GM19372 (cell line): ENCODE results near the gene NUDT14.

Experiments
- ATAC-seq: cut with Tn5 transposase; IDR thresholded peaks from one replicate; pipeline ENCODE4 v1.9.1; 2021; ENCODE audit warnings: mild to moderate bottlenecking, low read depth, moderate library complexity; ENCODE audit not compliant: unreplicated experiment

Gene NUDT14

GRCh38 chr14:105178069-105178867 lies 2.8 kb downstream of the NUDT14 start:
- no peak for ATAC-seq

DNA sequence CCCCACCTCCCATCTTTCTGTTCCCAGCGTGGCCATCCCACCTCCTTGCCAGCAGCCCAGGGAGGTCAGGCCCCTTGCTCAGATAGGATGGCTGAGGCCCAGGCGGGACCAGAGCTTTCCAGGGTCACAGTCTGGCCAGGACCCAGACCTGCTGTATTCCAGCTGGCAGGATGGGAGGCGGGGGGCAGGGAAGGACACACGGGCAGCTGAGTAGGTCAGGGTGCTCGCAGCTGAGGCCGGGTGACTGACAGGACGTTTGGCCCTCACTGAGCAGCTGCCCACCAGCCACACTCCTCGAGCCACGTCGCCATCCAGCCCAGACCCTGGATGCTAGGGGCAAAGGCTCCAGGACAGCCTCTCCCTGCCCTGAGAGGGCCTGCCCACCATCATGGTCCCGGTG lies 4.0 kb downstream of the NUDT14 start:
- ATAC-seq = no peak

DNA sequence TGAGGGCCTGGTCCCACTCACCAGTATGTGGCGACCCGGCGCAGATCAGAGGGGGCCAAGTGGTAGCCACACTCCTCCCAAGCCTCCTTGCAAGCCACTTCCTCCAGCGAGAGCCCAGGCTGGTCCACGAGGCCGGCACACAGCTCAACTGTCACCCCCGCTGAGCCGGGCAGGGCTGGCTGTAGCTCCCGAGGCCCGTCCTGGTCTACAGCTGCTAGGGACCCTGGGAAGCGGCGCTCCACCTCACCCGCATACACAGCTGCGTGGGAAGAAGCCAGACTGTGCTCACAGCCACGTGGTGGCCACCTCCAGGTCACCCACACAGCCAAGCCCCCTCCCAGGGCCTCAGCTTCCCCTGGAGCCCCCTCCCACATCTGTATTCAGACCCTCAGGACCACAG lies 4.6 kb downstream of the NUDT14 start:
- no peak for ATAC-seq

GRCh38 chr14:105173901-105174894 lies 6.9 kb downstream of the NUDT14 start:
- no peak for ATAC-seq

DNA sequence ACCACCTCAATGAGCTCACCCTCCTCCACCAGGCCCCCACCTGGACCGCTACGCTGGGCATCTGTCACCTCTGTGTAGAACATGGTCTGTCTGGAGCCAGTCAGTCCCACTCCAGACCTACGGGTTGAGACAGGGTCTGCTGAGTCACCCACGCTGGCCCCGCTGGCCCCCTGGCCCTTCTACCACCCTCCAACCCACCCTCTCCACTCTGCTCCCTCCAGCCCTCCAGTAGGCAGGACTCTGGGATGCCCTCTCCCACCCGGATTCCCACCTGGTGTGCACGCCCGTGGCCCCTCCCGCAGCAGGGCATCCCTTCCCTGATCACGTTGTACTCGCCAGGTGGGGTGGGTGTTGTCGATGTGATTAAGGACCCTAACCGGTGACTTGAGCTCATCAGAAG lies 8.0 kb downstream of the NUDT14 start:
- no peak for ATAC-seq

- ATAC-seq = no peak
Measured at GRCh38 chr14:105172476-105172875, 8.6 kb downstream of the NUDT14 start.

GRCh38 chr14:105171004-105171673 lies 10.0 kb downstream of the NUDT14 start:
- ATAC-seq = no peak

DNA sequence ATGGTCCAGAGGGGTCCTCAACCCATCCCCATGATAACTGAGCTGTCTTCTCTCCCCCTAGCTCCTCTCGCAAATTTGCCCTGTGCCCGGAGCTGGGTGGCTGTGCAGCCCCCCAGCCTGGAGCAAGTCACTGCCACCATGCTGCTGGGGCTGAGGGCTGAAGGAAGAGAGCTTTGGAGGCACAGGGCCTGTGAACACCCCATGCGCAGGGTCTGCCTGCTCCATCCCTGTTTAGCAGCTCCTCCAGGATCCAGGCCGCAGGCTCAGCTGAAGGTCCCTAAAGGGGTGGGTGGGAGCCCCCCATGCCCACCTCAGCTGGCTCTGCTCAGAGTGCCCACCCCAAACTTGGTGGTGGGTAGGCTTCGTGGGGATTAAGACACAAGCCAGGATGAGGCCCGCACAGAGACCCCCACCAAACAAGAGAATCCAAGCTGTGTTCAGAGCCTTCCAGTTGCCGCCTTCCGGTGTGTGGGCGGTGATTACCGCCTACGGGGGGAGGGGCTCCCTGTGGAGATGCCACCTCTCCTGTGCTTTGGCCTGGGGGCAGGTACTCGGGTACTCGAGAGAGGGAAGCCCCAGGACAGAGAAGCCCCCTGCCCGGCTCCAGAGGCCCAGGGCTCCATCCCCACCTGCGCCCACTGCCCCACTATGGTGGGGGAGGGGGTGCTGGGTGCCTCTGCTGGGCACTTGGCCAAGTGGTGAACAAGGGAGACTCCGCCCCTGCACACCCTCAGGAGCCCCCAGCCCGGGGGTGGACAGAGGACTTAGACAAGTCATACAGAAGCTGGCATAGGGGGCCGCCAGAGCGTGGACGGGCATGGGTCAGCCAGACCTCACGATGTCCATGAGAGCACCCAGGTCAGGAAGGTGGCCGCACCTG lies 11.1 kb downstream of the NUDT14 start:
- ATAC-seq = no peak

- no peak for ATAC-seq
Measured at GRCh38 chr14:105168979-105169507, 12.1 kb downstream of the NUDT14 start.

DNA sequence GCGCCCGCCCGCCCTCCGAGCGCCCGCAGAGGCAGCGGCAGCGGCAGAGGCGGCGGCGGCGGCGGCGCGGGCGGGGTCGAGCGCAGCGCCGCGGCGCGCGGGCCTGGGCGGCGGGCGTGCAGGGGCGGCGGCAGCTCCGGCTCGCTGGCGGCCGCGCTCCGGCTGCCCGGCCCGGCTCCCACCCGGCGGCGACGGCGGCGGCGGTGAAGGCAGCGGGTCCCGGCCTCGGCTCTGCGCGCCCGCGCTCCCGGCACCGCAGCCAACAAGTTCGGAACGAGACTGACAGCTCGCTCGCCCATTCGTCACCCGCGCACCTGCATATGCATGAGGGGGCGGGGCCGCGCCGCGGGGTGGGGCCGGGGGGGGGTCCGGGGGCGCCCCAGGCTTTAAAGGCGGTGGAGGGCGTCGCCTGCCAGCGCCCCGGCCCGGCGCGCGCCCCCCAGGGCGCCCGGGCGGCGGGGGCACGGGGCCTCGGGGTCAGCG lies 12.6 kb downstream of the NUDT14 start, which contains the start of gene JAG2:
TSS of gene JAG2 (minus strand) at position 281 of the 483 bp plus-strand sequence. CDS start 356 bp downstream, outside the sequence.
- no peak for ATAC-seq

DNA sequence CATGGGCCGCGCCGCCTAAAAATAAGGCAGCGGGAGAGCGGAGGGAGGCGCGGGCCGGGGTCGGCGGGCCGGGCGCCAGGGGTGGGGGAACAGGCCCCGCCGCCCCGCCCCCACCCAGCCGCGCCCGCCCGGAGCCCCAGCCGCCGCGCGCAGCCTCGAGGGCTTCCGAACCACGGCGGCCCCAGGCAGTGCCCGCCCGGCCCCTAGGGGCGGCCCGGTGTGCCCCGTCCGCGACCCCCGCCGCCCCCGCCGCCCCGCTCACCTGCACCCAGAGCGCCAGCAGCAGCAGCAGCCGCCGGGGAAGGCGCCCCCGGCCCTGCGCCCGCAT lies 13.1 kb downstream of the NUDT14 start:
- no peak for ATAC-seq

DNA sequence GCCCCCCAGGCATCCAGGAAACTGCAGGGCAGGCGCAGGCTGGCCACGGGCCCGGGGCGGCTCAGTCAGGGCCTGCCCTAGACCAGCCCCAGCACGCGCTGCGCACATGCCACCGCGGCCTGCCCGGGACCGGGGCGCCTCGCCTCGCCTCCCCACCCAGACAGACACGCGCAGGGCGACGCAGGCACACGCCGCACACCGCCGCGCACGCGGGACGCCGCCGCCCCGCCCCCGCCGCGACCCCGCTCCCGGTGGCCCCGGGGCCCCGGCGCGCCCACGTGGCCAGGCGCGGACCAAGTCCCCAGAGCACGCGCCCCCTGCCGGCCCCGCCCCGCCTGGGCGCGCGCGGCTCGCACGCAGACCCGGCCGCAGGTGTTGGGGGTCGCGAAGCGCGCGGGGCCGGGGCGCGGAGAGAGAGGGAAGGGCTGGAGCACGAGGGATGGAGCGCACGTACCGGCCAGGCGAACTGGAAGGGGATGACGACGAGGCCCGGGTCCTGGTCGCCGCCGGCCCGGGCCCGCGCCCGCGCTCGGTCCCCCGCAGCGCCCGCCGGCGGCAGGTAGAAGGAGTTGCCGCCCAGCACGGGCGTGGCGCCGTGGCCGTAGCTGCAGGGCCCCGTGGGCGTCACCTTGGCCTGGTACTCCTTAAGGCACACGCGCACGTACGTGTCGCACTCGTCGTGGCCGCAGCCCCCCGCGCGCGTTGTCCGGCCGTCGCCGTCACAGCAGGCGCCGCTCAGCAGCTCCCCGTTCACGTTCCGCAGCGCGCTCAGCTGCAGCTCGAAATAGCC lies 13.6 kb downstream of the NUDT14 start:
- ATAC-seq = no peak

DNA sequence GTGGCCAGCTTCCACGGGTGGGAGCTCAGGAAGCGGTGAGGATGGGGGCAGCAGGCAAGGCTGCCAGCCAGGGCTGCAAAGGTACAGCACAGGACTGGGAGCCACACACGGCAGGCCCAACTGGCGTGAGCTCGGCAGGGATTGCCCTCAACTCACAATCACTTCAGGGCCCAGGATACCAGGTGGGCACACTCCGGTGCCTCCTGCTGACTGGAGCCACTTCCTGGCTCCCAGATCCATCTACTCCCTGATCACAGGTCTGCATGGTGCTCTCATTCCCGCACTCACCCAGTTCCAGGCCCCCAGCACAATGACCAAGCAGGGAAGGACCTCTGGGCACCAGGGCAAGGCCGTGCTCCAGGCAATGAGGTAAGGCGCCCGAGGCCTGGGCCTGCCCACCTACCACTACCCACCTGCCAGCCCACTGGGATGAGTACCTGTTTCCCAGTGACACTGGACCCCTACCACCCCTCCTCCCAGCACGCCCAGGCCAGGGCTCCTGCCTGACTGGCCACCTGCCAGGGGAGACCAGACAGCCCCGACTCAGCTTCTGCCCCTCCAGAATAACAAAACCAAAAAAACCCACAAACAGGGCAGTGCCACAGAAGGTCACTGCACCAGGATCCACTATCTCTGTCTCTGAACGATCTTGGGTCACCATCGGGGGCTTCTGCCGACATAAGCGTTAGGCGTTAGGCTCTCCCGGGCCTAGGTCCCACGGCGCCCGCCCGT lies 14.4 kb downstream of the NUDT14 start:
- no peak for ATAC-seq

DNA sequence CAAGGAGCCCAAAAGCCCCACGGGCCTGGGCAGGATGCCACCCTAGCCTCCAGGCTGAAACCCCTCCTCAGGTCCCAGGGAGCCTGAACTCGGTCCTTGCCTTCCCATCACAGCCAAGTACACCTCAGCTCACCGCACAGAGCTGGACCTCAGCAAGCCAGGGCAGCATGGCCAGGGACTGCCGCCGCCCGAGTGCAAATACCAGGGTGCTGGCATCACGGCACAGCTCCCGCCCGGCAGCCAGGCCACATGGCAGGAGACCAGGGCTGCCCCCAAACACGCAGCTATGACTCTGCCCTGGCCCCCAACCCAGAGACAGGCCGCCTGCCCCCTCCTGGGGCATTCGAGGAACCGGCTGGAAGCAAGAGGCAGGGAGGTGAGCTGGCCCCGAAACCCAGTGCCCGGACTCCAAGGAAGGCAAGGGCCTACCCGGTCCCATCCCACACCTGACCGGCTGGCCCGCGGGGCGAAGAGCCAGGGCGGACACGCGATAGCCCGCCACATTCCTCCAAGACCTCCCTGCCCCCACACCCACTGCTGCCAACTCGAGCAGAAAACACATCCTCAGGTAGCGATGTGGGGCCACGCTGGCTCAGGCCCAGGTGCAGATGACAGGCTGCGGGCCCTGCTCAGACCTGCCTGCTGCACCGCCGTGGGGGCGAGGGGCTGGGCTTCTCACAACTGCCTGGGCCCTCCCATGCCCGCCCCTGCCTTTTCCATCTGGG lies 15.2 kb downstream of the NUDT14 start:
- no peak for ATAC-seq

DNA sequence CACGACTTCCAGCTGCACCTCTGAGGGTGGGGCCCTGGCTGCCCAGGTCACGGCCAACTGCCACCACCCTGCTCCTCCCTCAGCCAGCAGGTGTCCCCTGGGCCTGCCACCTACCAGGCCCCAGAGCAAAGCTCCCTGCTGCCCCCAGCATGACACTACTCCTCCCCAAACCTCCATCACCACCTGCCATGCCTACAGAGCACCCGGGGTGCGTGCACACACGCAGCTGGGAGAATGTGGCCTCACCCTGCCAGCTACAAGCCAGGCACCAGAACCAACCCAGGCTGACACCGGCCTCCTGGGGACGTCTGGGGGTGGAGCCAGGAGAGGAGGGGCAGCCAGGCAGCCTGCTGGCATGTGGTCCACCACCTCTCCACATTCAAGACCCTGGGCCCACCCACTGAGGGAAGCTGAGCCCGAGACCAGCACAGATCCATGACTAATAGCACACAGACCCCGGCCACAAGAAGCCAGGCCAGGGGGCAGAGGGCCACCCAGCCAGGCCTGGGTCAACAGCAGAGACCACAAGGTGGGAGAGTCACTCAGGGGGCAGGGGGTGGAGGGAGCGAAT lies 15.9 kb downstream of the NUDT14 start:
- ATAC-seq = no peak

- ATAC-seq = no peak
Measured at GRCh38 chr14:105163040-105163742, 17.9 kb downstream of the NUDT14 start.

DNA sequence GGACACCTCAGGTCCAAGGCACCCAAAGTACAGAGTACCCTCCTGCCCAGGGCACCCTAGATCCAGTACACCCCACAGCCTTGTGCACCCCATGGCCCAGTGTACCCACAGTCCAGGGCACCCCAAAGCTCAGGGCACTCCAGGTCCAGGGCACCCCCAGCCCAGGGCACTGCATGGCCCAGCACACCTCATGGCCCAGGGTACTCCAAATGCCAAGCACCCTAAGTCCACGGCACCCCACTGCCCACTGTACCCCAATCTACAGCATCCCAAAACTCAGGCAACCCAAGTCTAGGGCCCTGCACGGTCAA lies 18.5 kb downstream of the NUDT14 start:
- ATAC-seq = no peak
